Brain microvascular endothelial cell (primary cell): ENCODE measurements around the gene ACTN3.
"Not testable (repeated sequence)": the region's sequence is repeated elsewhere in the genome, so short reads cannot be mapped to it uniquely, and the experiment has no call there.

ENCODE experiments used
- DNase-seq: peaks from one replicate; pipeline ENCODE4 v3.0.0-alpha.2; 2020
- H3K27ac ChIP-seq: fragments of 250-450 bp; sonication (Bioruptor Pico); 2 replicates; pipeline ENCODE4 v1.5.1; 2020; ENCODE audit warnings: mild to moderate bottlenecking, moderate library complexity
- H3K27me3 ChIP-seq: fragments of 250-450 bp; sonication (Bioruptor Pico); replicated peaks from 2 replicates; pipeline ENCODE4 v1.5.1; 2020; ENCODE audit warnings: mild to moderate bottlenecking
- H3K36me3 ChIP-seq: fragments of 250-450 bp; sonication (Bioruptor Pico); replicated peaks from 2 replicates; pipeline ENCODE4 v1.5.1; 2020; ENCODE audit warnings: mild to moderate bottlenecking
- H3K4me3 ChIP-seq: 2 replicates; pipeline ENCODE4 v1.5.1; 2011; ENCODE audit warnings: low read depth, mild to moderate bottlenecking, control low read depth, low read length, moderate library complexity
- in situ Hi-C: cut with HindIII; loops from 2 replicates; pipeline ENCODE4 v1.10.0; 2017; ENCODE audit warnings: low sequenced_read_pairs, low pct_ligation_motif_present
- TF ChIP-seq, protein P1 (sequence below): IDR thresholded peaks from 2 replicates; pipeline ENCODE4 v1.5.1; 2011; ENCODE audit warnings: low read depth, mild to moderate bottlenecking, moderate library complexity, low read length, control low read depth, inconsistent platforms; ENCODE audit errors: missing control alignments

ACTN3 gene

DNA sequence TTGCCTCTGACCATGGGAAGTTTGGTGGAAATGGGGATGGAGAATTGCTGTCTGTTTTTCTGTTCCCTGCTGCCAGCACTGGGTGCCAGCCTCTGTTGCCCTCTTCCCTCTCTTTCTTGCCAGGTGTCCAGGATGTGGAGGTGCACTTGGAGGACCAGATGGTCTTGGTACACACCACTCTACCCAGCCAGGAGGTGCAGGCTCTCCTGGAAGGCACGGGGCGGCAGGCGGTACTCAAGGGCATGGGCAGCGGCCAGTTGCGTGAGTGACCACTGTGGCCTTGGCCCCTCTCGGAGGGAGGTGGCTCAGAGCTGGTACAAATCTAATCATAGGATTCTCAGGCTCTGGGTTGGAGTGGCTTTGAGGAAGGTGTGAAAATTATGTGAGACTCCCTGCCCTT, 52.3 kb downstream of the ACTN3 start:
- Histone ChIP-seq H3K27me3 (no peaks in the 10 kb centered on the region), H3K36me3 (peaks cover 12% of the 10 kb centered on the region), H3K27ac (no peak overlapping the region), H3K4me3 (no peak overlapping the region)
- no peak for DNase-seq
- in situ Hi-C loops, result no loop called here
- TF ChIP-seq, protein P1, sequence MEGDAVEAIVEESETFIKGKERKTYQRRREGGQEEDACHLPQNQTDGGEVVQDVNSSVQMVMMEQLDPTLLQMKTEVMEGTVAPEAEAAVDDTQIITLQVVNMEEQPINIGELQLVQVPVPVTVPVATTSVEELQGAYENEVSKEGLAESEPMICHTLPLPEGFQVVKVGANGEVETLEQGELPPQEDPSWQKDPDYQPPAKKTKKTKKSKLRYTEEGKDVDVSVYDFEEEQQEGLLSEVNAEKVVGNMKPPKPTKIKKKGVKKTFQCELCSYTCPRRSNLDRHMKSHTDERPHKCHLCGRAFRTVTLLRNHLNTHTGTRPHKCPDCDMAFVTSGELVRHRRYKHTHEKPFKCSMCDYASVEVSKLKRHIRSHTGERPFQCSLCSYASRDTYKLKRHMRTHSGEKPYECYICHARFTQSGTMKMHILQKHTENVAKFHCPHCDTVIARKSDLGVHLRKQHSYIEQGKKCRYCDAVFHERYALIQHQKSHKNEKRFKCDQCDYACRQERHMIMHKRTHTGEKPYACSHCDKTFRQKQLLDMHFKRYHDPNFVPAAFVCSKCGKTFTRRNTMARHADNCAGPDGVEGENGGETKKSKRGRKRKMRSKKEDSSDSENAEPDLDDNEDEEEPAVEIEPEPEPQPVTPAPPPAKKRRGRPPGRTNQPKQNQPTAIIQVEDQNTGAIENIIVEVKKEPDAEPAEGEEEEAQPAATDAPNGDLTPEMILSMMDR, result no peak

- TF ChIP-seq, protein P1, result no peak
- no peak overlapping the region for H3K4me3 ChIP-seq
- in situ Hi-C loops, result no loop called here
- peaks cover 16% of the 10 kb centered on the region for H3K36me3 ChIP-seq
- no peaks in the 10 kb centered on the region for H3K27me3 ChIP-seq
- DNase-seq, result no peak
- no peak overlapping the region for H3K27ac ChIP-seq
These were observed 53.5 kb downstream of the ACTN3 start for GRCh38 chr11:66600219-66600618.

DNA sequence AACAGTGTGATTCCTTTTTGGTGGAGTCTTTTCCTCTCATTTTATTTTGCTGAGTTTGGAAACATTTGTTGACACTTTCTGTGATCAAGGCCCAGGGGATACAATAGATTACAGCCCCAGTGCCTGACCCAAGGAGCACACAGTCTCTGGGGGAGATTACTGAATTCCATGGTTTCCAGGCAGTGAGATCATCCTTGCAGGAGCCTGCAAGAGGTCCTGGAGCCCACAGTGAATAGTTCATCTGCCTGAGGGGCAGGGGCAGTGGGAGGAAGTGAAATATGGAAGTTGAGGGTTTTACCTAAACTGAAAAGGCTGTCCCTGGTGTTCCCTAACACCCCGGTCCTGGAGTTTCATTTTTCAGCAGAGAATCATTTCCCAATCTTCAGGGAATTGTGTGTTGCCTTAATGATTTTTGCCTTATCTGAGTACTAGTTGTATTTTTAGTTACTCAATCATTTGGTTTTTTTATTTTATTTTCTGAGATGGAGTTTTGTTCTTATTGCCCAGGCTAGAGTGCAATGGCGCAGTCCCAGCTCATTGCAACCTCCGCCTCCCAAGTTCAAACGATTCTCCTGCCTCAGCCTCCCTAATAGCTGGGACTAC, 54.0 kb downstream of the ACTN3 start:
- Histone ChIP-seq H3K36me3 (peaks cover 18% of the 10 kb centered on the region), H3K4me3 (no peak overlapping the region), H3K27me3 (no peaks in the 10 kb centered on the region), H3K27ac (no peak overlapping the region)
- in situ Hi-C loops, result no loop called here
- TF ChIP-seq, protein P1, result no peak
- DNase-seq, result no peak

GRCh38 chr11:66603072-66603471, 56.4 kb downstream of the ACTN3 start:
- Histone ChIP-seq H3K27ac (no peak overlapping the region), H3K36me3 (peaks cover 19% of the 10 kb centered on the region), H3K27me3 (no peaks in the 10 kb centered on the region), H3K4me3 (no peak overlapping the region)
- no peak for DNase-seq
- TF ChIP-seq, protein P1, result no peak
- in situ Hi-C loops, result no loop called here

- TF ChIP-seq, protein P1, result no peak
- no peak overlapping the region for H3K27ac ChIP-seq
- in situ Hi-C loops, result no loop called here
- H3K36me3 ChIP-seq, result peaks cover 17% of the 10 kb centered on the region
- no peak overlapping the region for H3K4me3 ChIP-seq
- DNase-seq, result no peak
- no peaks in the 10 kb centered on the region for H3K27me3 ChIP-seq
These were observed 57.5 kb downstream of the ACTN3 start for GRCh38 chr11:66604155-66604554.

DNA sequence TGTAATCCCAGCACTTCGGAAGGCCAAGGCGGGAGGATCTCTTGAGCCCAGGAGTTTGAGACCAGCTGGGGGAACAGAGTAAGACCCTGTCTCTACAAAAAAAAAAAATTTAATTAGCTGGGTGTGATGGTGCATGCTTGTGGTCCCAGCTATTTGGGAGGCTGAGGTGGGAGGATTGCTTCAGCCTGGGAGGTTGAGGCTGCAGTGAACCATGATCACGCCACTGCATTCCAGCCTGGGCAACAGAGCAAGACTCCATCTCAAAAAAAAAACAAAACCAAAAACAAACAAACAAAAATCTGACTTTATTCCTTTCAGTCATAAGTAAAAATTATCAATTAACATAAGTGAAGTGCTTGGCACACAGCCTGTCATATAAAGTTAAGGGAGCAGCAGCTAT, 59.9 kb downstream of the ACTN3 start:
- DNase-seq, H3K27me3 ChIP-seq, H3K27ac ChIP-seq, in situ Hi-C loops, H3K4me3 ChIP-seq: not testable (repeated sequence)
- peaks cover 10% of the 10 kb centered on the region for H3K36me3 ChIP-seq
